Placental epithelial cell (primary cell): ENCODE results near the gene HES5. TPM values are rescaled to one million over a fixed set of nuclear protein-coding genes. Genes with fewer than 3 reads are reported as not detected.

ENCODE experiments used
- total RNA-seq: library from RNA; depleted of rRNA; stranded (reverse); fragments of >200 nt; gene quantifications from 2 replicates; pipeline ENCODE4 v1.2.3, GENCODE V29; 2012

The HES5 gene, protein sequence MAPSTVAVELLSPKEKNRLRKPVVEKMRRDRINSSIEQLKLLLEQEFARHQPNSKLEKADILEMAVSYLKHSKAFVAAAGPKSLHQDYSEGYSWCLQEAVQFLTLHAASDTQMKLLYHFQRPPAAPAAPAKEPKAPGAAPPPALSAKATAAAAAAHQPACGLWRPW
- not detected in 2 replicates for total RNA-seq

DNA sequence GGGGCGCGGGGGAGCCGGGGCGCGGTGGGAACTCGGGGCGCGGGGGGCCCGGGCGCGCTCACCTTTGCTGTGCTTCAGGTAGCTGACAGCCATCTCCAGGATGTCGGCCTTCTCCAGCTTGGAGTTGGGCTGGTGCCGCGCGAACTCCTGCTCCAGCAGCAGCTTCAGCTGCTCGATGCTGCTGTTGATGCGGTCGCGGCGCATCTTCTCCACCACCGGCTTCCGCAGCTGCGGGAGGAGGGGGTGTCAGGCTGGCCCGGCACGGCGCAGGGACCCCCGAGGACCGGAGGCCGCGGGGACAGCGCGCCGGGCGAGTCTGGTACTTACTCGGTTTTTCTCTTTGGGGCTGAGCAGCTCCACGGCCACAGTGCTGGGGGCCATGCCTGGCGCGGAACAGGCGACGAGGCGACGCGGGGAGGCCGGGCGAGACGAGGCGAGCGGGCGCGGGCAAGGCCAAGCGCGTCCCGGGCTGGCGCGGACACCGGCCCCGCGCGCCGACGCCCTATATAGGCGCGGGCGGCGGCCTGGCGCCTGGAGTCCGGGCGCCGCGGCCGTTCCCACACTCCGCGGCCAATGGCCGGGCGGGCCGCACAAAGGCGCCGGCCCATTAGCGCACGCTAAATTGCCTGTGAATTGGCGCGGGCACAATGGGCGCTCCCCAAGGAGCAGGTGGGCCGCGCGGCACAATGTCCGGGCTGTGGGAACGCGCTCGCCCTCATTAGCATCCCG lies at the start of gene HES5:
HES5 (minus strand) TSS at position 480 of the 729 bp plus-strand sequence; CDS start at position 381, 99 bp downstream.

DNA sequence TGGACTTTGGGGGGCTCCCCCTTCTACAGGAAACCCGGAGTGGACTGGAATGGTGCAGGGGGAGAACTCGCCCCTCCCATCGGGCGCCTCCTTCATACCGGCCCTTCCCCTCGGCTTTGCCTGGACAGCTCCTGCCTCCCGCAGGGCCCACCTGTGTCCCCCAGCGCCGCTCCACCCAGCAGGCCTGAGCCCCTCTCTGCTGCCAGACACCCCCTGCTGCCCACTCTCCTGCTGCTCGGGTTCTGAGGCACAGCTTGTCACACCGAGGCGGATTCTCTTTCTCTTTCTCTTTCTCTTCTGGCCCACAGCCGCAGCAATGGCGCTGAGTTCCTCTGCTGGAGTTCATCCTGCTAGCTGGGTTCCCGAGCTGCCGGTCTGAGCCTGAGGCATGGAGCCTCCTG lies 26.2 kb upstream of the HES5 start, which contains the start of gene TNFRSF14:
TNFRSF14 (plus strand) TSS at position 95 of the 401 bp plus-strand sequence; CDS start at position 389, 294 bp downstream.

DNA sequence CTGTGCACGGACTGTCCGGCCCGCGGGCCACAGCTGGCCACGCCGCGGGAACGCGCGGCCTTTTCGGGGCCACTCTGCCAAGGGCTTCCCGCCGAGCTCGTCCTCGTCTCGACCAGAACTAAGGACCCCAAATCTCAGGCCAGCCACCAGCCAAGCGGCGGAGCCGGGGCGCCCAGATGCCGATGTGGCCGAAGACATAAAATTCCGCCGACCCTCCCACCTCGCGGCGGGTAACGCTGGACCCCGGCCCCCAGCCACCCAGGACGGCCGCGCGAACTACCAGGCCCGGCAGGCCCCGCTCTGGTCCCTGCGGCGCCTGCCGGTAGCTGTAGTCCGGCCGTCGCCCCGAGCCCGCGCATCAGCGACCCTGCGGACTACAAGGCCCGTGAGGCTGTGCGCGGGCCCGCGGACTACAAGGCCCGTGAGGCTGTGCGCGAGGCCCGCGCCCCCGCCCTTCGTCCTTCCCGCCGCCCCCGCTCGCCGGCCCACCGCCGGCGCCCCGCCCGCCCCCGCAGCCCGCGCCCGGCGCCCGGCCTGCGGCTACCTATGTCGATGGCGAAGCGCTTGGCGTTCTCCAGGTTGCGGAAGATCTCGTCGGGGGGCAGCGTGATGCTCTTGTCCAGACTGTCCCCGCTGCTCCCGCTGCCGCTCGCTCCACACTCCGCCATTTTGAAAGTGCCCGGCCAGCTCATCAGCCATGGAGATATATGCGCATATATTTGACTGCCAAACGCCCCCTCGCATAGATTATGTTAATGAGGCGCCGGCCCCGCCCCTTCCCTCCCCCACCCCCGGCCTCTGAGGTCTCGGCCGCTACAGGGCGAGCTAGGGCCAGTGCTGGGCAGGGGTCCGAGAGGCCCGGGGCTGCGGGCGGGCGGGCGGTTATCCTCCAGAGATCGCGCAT lies 3.9 kb downstream of the HES5 start, which contains the start of gene PANK4:
PANK4 (minus strand) TSS at position 677 of the 904 bp plus-strand sequence; CDS start at position 668, 9 bp downstream.

Other genes starting within 250 kb of the HES5 start
- 13.0 and 16.9 TPM in 2 replicates for gene MORN1, start 138.7 kb downstream of the HES5 start, total RNA-seq
- gene RER1, start 138.4 kb downstream of the HES5 start, total RNA-seq, result 72.2 and 98.8 TPM in 2 replicates
- 31.0 and 46.5 TPM in 2 replicates for gene PEX10, start 117.7 kb downstream of the HES5 start, total RNA-seq
- gene PLCH2, start 54.0 kb downstream of the HES5 start, total RNA-seq, result 0.22 and 0.39 TPM in 2 replicates
- 27.9 and 43.1 TPM in 2 replicates for gene PANK4, start 3.7 kb downstream of the HES5 start, total RNA-seq
- gene TNFRSF14, start 26.1 kb upstream of the HES5 start, total RNA-seq, result 2.0 and 5.4 TPM in 2 replicates
- 9.8 and 12.0 TPM in 2 replicates for gene PRXL2B, start 56.5 kb upstream of the HES5 start, total RNA-seq
- gene MMEL1, start 102.8 kb upstream of the HES5 start, total RNA-seq, result not detected in 2 replicates